Measurements from ENCODE around the gene NRBP1. TPM values are rescaled to one million over a fixed set of nuclear protein-coding genes. Genes with fewer than 3 reads are reported as not detected.

NRBP1 gene
- total and polyA plus RNA-seq, 9 of the 15 experiments (the other 6 are each of a cell fraction or from before 2014, with no cell fraction given): 2.9 to 84.5 (median 36.9) TPM

DNA sequence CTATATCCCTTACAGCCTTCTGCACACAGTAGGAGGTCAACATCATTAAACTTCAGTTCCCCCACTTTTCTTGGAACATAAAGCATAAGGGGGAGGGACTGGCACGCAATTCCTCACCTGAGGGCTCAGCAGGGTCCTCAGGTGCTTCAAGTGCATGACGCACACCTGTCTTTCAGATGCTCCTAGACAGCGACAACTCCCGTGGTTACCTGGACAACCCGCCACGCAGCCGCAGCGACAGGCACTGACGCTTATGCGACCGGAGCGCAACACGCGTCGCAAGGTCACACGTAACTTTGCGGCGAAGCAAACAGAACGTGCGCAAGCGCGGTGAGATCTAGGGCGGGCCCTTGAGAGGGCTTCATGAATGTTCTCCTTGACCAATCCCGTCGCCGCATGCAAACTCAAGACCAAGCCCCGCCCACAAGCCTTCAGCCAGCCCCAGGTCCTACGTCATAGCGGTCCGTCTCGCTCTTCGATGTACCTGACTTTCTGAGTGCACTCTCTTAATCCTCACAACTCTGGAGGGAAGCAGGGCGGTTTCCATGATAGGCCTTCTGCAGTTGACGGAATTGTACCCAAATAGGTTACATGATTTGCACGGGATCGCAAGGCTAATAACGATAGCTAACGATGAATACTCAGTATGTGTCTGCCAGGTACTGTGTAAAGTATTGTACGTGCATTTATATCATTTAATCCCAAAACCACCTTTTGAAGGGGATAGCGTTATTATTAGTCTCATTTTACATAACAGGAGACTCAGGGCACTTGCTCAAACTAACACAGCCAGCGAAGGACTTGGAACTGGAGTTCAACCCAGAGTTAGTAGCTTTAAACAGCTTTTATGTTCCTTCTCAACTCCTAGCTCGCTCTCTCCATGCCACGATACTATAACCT, 61.3 kb downstream of the NRBP1 start, which contains the start of gene IFT172 (continued):
- TF ChIP-seq CREM (IDR thresholded peaks at IDR 0.05; ENCODE audit: low read depth): peak; percentile 99
- peak; percentile 79 for TF ChIP-seq KDM5B (IDR thresholded peaks at IDR 0.05; ENCODE audit: insufficient replicate concordance, low read depth, low read length)
- TF ChIP-seq ZNF644 (tag; IDR thresholded peaks at IDR 0.05; ENCODE audit: low read depth): no peak
- TF ChIP-seq ASH1L (IDR thresholded peaks at IDR 0.05; ENCODE audit: borderline replicate concordance, low read depth, partially characterized antibody): no peak
- TF ChIP-seq CBX1 (IDR thresholded peaks at IDR 0.05; ENCODE audit: low read depth): no peak
- no peak for TF ChIP-seq GABPB2 (CRISPR knock-in tag; conservative IDR thresholded peaks at IDR 0.05)
- TF ChIP-seq, protein P1, sequence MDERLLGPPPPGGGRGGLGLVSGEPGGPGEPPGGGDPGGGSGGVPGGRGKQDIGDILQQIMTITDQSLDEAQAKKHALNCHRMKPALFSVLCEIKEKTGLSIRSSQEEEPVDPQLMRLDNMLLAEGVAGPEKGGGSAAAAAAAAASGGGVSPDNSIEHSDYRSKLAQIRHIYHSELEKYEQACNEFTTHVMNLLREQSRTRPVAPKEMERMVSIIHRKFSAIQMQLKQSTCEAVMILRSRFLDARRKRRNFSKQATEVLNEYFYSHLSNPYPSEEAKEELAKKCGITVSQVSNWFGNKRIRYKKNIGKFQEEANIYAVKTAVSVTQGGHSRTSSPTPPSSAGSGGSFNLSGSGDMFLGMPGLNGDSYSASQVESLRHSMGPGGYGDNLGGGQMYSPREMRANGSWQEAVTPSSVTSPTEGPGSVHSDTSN (CRISPR knock-in tag; IDR thresholded peaks at IDR 0.05; ENCODE audit: low read depth): no peak
- TF ChIP-seq, protein P1 (tag; conservative IDR thresholded peaks at IDR 0.05; ENCODE audit: low read depth): no peak
- no peak for TF ChIP-seq ERF (CRISPR knock-in tag; IDR thresholded peaks at IDR 0.05)
- peak in 1 of 2 experiments; percentile 87; a peak in 2 of 4 replicates for TF ChIP-seq TBL1XR1 (IDR thresholded peaks at IDR 0.05; ENCODE audit: low read length in 2 of 2)
- no peak for TF ChIP-seq GTF2F1 (IDR thresholded peaks at IDR 0.05; ENCODE audit: low read depth, low read length)
- TF ChIP-seq ARID1B (IDR thresholded peaks at IDR 0.05): no peak
- TF ChIP-seq, protein P2, sequence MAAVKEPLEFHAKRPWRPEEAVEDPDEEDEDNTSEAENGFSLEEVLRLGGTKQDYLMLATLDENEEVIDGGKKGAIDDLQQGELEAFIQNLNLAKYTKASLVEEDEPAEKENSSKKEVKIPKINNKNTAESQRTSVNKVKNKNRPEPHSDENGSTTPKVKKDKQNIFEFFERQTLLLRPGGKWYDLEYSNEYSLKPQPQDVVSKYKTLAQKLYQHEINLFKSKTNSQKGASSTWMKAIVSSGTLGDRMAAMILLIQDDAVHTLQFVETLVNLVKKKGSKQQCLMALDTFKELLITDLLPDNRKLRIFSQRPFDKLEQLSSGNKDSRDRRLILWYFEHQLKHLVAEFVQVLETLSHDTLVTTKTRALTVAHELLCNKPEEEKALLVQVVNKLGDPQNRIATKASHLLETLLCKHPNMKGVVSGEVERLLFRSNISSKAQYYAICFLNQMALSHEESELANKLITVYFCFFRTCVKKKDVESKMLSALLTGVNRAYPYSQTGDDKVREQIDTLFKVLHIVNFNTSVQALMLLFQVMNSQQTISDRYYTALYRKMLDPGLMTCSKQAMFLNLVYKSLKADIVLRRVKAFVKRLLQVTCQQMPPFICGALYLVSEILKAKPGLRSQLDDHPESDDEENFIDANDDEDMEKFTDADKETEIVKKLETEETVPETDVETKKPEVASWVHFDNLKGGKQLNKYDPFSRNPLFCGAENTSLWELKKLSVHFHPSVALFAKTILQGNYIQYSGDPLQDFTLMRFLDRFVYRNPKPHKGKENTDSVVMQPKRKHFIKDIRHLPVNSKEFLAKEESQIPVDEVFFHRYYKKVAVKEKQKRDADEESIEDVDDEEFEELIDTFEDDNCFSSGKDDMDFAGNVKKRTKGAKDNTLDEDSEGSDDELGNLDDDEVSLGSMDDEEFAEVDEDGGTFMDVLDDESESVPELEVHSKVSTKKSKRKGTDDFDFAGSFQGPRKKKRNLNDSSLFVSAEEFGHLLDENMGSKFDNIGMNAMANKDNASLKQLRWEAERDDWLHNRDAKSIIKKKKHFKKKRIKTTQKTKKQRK (IDR thresholded peaks at IDR 0.05; ENCODE audit: borderline replicate concordance, low read depth, low read length): no peak
- no peak for TF ChIP-seq ZNF780A (CRISPR knock-in tag; IDR thresholded peaks at IDR 0.05)
- no peak for TF ChIP-seq ETV1 (tag; conservative IDR thresholded peaks at IDR 0.05; ENCODE audit: low read depth)
- TF ChIP-seq LARP7 (IDR thresholded peaks at IDR 0.05): no peak
- no peak for TF ChIP-seq HDGF (IDR thresholded peaks at IDR 0.05)
- TF ChIP-seq ZNF184 (CRISPR knock-in tag; IDR thresholded peaks at IDR 0.05): no peak
- no peak for TF ChIP-seq EZH2 (IDR thresholded peaks at IDR 0.05; ENCODE audit: borderline replicate concordance, low read depth, low read length)
- no peak; the same call in 1 of the 2 replicates for TF ChIP-seq MBD2 (IDR thresholded peaks at IDR 0.05; ENCODE audit: borderline replicate concordance, low read depth)
- no peak for TF ChIP-seq TAF15 (IDR thresholded peaks at IDR 0.05; ENCODE audit: low read depth, low read length)
- no peak for TF ChIP-seq SRSF9 (IDR thresholded peaks at IDR 0.05; ENCODE audit: borderline replicate concordance, low read depth, low read length)
- TF ChIP-seq RCOR1 (IDR thresholded peaks at IDR 0.05; ENCODE audit: borderline replicate concordance in 1 of 2, low read depth in 2 of 2, low read length in 2 of 2): peak in 1 of 2 experiments; percentile 26; a peak in 2 of 4 replicates
- TF ChIP-seq ZNF124 (CRISPR knock-in tag; IDR thresholded peaks at IDR 0.05): no peak

Measured in K562 (cell line).